SU-DHL-6 (cell line): ENCODE measurements around the gene POMP.

Experiments
- H2AFZ ChIP-seq: fragments of 200-600 bp; sonication (generic); 2 replicates; pipeline ENCODE4 v1.6.1; 2014; ENCODE audit warnings: low read depth, mild to moderate bottlenecking, moderate library complexity, mixed read lengths, antibody characterized with exemption, low read length; ENCODE audit not compliant: severe bottlenecking
- H3F3A ChIP-seq: fragments of 200-600 bp; shearing (Covaris generic); 2 replicates; pipeline ENCODE4 v1.6.0; 2016; ENCODE audit warnings: antibody characterized with exemption, mild to moderate bottlenecking; ENCODE audit not compliant: insufficient read depth
- H3K27ac ChIP-seq: fragments of 200-600 bp; sonication (generic); 2 replicates; pipeline ENCODE4 v1.5.1; 2016; ENCODE audit warnings: low read depth, mild to moderate bottlenecking, low read length, moderate library complexity, mixed read lengths
- H3K27me3 ChIP-seq: fragments of 200-600 bp; sonication (generic), shearing (Covaris generic); 2 replicates; pipeline ENCODE4 v1.6.0; 2014; ENCODE audit warnings: mild to moderate bottlenecking, low read length
- H3K36me3 ChIP-seq: fragments of 200-600 bp; sonication (generic); 2 replicates; pipeline ENCODE4 v1.6.1; 2014; ENCODE audit warnings: mild to moderate bottlenecking, low read length, mixed read lengths
- H3K4me2 ChIP-seq: fragments of 300-600, 200-600 bp; shearing (Covaris generic), sonication (generic); 2 replicates; pipeline ENCODE4 v1.6.0; 2014; ENCODE audit warnings: low read length, low read depth, mild to moderate bottlenecking; ENCODE audit not compliant: poor library complexity, severe bottlenecking
- H3K4me3 ChIP-seq: fragments of 200-600 bp; sonication (generic); 2 replicates; pipeline ENCODE4 v1.5.1; 2014; ENCODE audit warnings: antibody characterized with exemption, low read length, mild to moderate bottlenecking, mixed read lengths; ENCODE audit not compliant: insufficient read depth, poor library complexity, severe bottlenecking
- H3K79me2 ChIP-seq: fragments of 200-600 bp; sonication (generic); 2 replicates; pipeline ENCODE4 v1.6.1; 2014; ENCODE audit warnings: mild to moderate bottlenecking, low read length, moderate library complexity; ENCODE audit not compliant: insufficient read depth
- H3K9ac ChIP-seq: fragments of 200-600 bp; sonication (generic); 2 replicates; pipeline ENCODE4 v1.7.0; 2014; ENCODE audit warnings: mild to moderate bottlenecking, low read length
- H3K9me2 ChIP-seq: fragments of 200-600 bp; sonication (generic); replicated peaks from 2 replicates; pipeline ENCODE4 v1.6.1; 2014; ENCODE audit warnings: low read length; ENCODE audit not compliant: insufficient read depth
- H3K9me3 ChIP-seq: fragments of 200-600 bp; sonication (generic); 2 replicates; pipeline ENCODE4 v1.6.1; 2014; ENCODE audit warnings: low read length, mixed read lengths; ENCODE audit not compliant: insufficient read depth
- H4K20me1 ChIP-seq: fragments of 200-600 bp; sonication (generic); 2 replicates; pipeline ENCODE4 v1.6.1; 2014; ENCODE audit warnings: low read depth, mild to moderate bottlenecking, antibody characterized with exemption, low read length, moderate library complexity, mixed read lengths
- CTCF ChIP-seq: fragments of 200-600 bp; sonication (generic); IDR thresholded peaks from one replicate; pipeline ENCODE4 v1.5.1; 2017; ENCODE audit warnings: antibody characterized with exemption, mild to moderate bottlenecking, low read length, moderate library complexity; ENCODE audit not compliant: insufficient read depth, poor library complexity, severe bottlenecking
- EZH2phosphoT487 ChIP-seq: fragments of 200-600 bp; sonication (generic), shearing (Covaris generic); conservative IDR thresholded peaks from 2 replicates; pipeline ENCODE4 v1.6.1; 2018; ENCODE audit warnings: mild to moderate bottlenecking, antibody characterized with exemption, low read length, moderate library complexity, mixed read lengths

The POMP gene

GRCh38 chr13:28718543-28719226 lies 59.8 kb downstream of the POMP start, which contains the start of gene SLC46A3:
TSS of gene SLC46A3 (minus strand) at chr13:28718970. CDS start at chr13:28717998, 972 bp downstream.
- no peaks in the 10 kb centered on the region; the same call in 1 of the 2 replicates for H3K79me2 ChIP-seq
- H3K9ac ChIP-seq: peak within 1 kb of the TSS; percentile 81
- no peaks in the 10 kb centered on the region for H3K36me3 ChIP-seq
- H3K9me3 ChIP-seq: no peaks in the 10 kb centered on the region
- no peaks in the 10 kb centered on the region for H3K9me2 ChIP-seq
- no peaks in the 10 kb centered on the region for H4K20me1 ChIP-seq
- peak within 1 kb of the TSS; percentile 23; the same call in 1 of the 2 replicates for H3K27ac ChIP-seq
- no peak for TF ChIP-seq CTCF
- TF ChIP-seq EZH2phosphoT487: no peak
- H3F3A ChIP-seq: no peaks in the 10 kb centered on the region; the same call in 1 of the 2 replicates
- peak within 1 kb of the TSS; percentile 98 for H2AFZ ChIP-seq
- peak within 1 kb of the TSS; percentile 84 for H3K4me3 ChIP-seq
- H3K27me3 ChIP-seq: no peaks in the 10 kb centered on the region
- peak within 1 kb of the TSS; percentile 95 for H3K4me2 ChIP-seq

GRCh38 chr13:28719227-28720055 lies 60.5 kb downstream of the POMP start:
- Histone ChIP-seq H3K36me3 (no peaks in the 10 kb centered on the region), H3K9ac (peak overlapping the region; percentile 81), H3K4me3 (peak overlapping the region; percentile 84), H3K4me2 (peak overlapping the region; percentile 95), H3K9me2 (no peaks in the 10 kb centered on the region), H3K79me2 (no peaks in the 10 kb centered on the region; the same call in 1 of the 2 replicates), H3K27ac (no peak overlapping the region), H3K27me3 (no peaks in the 10 kb centered on the region), H2AFZ (peak overlapping the region; percentile 98), H3F3A (no peaks in the 10 kb centered on the region; the same call in 1 of the 2 replicates), H3K9me3 (no peaks in the 10 kb centered on the region), H4K20me1 (no peaks in the 10 kb centered on the region)
- TF ChIP-seq EZH2phosphoT487: no peak
- TF ChIP-seq CTCF: no peak

- no peak overlapping the region for H3K27ac ChIP-seq
- H3K9ac ChIP-seq: no peak overlapping the region
- H3K27me3 ChIP-seq: no peaks in the 10 kb centered on the region
- H3K9me2 ChIP-seq: no peaks in the 10 kb centered on the region
- H3K4me2 ChIP-seq: no peak overlapping the region
- no peaks in the 10 kb centered on the region for H3K36me3 ChIP-seq
- H2AFZ ChIP-seq: no peak overlapping the region
- H3K9me3 ChIP-seq: no peaks in the 10 kb centered on the region
- H3F3A ChIP-seq: no peaks in the 10 kb centered on the region; the same call in 1 of the 2 replicates
- H3K79me2 ChIP-seq: no peaks in the 10 kb centered on the region
- no peak overlapping the region for H3K4me3 ChIP-seq
- no peak for TF ChIP-seq EZH2phosphoT487
- no peak for TF ChIP-seq CTCF
- no peaks in the 10 kb centered on the region for H4K20me1 ChIP-seq
These were observed 64.9 kb downstream of the POMP start for GRCh38 chr13:28723806-28724205.
